Neuron (in vitro differentiated cells): Measurements from ENCODE around the gene PTPRA.
"Not testable (repeated sequence)": the region's sequence is repeated elsewhere in the genome, so short reads cannot be mapped to it uniquely, and the experiment has no call there.

Experiments
- H2AFZ ChIP-seq: one replicate; pipeline ENCODE4 v1.6.1; 2013; ENCODE audit warnings: low read depth, mild to moderate bottlenecking, inconsistent platforms, low read length, moderate library complexity
- H3K27me3 ChIP-seq: one replicate; pipeline ENCODE4 v1.6.1; 2013; ENCODE audit warnings: low read length; ENCODE audit not compliant: insufficient read depth
- H3K36me3 ChIP-seq: one replicate; pipeline ENCODE4 v1.6.1; 2013; ENCODE audit warnings: low read length; ENCODE audit not compliant: insufficient read depth
- H3K4me1 ChIP-seq: one replicate; pipeline ENCODE4 v1.6.1; 2013; ENCODE audit warnings: low read length; ENCODE audit not compliant: insufficient read depth
- H3K4me3 ChIP-seq: 2 replicates; pipeline ENCODE4 v1.5.1; 2013; ENCODE audit warnings: mild to moderate bottlenecking, low read length, moderate library complexity
- H3K9me3 ChIP-seq: one replicate; pipeline ENCODE4 v1.6.1; 2013; ENCODE audit warnings: low read length

PTPRA gene, protein sequence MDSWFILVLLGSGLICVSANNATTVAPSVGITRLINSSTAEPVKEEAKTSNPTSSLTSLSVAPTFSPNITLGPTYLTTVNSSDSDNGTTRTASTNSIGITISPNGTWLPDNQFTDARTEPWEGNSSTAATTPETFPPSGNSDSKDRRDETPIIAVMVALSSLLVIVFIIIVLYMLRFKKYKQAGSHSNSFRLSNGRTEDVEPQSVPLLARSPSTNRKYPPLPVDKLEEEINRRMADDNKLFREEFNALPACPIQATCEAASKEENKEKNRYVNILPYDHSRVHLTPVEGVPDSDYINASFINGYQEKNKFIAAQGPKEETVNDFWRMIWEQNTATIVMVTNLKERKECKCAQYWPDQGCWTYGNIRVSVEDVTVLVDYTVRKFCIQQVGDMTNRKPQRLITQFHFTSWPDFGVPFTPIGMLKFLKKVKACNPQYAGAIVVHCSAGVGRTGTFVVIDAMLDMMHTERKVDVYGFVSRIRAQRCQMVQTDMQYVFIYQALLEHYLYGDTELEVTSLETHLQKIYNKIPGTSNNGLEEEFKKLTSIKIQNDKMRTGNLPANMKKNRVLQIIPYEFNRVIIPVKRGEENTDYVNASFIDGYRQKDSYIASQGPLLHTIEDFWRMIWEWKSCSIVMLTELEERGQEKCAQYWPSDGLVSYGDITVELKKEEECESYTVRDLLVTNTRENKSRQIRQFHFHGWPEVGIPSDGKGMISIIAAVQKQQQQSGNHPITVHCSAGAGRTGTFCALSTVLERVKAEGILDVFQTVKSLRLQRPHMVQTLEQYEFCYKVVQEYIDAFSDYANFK

DNA sequence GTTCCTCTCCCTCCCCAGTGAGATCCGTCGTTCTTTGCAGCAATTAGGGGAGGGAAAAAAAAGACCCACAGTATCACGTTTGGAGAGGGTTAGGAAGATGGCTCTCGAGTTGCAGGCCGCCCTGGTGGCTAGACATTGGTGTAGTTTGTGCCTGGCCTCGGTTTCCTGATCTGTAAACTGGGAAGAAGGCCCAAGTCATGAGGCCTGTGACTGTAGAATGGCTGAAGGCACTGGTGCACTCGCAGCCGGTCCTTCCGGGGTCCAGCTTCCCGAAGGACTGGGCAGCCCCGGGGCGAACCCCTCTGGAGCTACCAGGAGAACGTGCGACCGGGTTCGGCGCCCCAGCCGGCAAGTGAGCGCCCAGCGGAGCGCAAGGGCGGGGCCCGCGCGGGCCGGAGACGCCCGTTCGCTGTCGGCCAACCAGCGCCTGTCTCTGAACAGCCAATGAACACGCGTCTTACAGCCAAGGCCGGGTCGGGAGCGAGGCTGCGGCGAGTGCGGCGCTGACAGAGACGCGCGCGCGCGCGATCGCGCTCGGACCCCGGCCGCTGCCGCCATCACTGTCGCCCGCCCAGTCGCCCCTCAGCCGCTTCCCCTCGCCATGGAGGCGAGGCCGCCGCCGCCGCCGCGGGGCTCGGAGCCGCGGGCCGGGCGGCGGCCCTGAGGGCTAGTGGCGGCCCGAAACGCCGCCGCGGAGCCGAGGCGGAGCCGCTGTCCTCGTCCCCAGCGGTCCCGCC, at the start of gene PTPRA:
Gene PTPRA (plus strand): TSS at position 472 of the 737 bp plus-strand sequence. CDS start 90,797 bp downstream, outside the sequence.
- H3K4me1 ChIP-seq: peaks cover 28% of the 10 kb centered on the region
- H3K4me3 ChIP-seq: peak within 1 kb of the TSS; percentile 82
- H3K36me3 ChIP-seq: no peaks in the 10 kb centered on the region
- no peaks in the 10 kb centered on the region for H3K27me3 ChIP-seq
- H3K9me3 ChIP-seq: no peaks in the 10 kb centered on the region
- H2AFZ ChIP-seq: peak within 1 kb of the TSS; percentile 54

DNA sequence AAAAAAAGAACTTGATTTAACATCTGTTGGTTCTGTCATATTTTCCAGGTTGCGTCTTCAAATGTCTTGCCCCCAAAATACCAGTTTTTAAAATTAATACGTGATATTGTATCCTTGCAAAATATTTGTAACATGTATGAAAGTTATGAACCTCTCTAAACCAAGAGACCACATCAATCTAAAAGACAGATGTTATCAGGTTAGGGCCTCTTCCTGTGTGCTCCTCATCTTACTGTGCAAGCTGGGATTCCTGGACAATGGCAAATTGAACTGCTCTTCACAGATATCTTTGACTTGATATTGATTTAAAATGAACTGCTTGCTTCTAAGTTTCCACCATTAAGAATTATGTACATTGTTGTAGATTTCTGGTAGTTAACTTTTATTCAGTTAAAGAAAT, 47.5 kb upstream of the PTPRA start:
- Histone ChIP-seq H3K9me3 (peaks cover 2% of the 10 kb centered on the region), H3K4me1 (no peaks in the 10 kb centered on the region), H3K27me3 (peaks cover 15% of the 10 kb centered on the region), H3K4me3 (no peak overlapping the region), H3K36me3 (no peaks in the 10 kb centered on the region), H2AFZ (no peak overlapping the region)

DNA sequence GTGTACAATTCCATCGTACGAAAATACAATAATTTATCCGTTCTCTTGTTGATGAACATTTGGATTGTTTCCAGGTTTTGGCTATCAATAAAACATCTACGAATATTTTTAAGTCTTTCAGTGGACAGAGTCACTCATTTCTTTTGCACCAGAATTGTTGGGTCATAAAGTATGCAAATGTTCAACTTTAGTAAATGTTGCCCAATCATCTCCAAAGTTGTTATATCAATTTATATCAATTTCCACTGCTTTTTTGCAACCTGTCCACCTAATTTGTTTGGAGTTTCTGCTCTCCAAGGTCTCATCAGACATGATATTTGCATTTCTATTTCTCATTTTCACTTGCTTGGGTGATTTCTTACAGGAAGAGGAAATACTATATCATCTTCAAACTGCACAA, 46.6 kb upstream of the PTPRA start:
- Histone ChIP-seq H3K4me3 (no peak overlapping the region), H2AFZ (no peak overlapping the region), H3K4me1 (no peaks in the 10 kb centered on the region), H3K36me3 (no peaks in the 10 kb centered on the region), H3K9me3 (no peaks in the 10 kb centered on the region), H3K27me3 (peaks cover 7% of the 10 kb centered on the region)

DNA sequence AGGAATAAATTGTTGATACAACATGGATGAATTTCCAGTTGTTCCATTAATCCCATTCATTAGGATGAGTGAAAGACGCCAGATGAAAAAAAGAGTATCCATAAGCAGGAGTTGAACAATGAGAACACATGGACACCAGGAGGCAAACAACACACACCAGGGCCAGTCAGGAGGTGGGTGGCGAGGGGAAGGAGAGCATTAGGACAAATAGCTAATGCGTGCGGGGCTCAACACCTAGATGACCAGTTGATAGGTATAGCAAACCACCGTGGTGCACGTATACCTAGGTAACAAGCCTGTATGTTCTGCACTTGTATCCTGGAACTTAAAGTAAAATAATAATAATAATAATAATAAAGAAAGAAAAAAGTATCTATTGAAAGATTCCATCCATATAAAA, 43.9 kb upstream of the PTPRA start:
- Histone ChIP-seq H2AFZ (no peak overlapping the region), H3K4me1 (no peaks in the 10 kb centered on the region), H3K9me3 (no peaks in the 10 kb centered on the region), H3K4me3 (no peak overlapping the region), H3K36me3 (no peaks in the 10 kb centered on the region), H3K27me3 (peaks cover 3% of the 10 kb centered on the region)

DNA sequence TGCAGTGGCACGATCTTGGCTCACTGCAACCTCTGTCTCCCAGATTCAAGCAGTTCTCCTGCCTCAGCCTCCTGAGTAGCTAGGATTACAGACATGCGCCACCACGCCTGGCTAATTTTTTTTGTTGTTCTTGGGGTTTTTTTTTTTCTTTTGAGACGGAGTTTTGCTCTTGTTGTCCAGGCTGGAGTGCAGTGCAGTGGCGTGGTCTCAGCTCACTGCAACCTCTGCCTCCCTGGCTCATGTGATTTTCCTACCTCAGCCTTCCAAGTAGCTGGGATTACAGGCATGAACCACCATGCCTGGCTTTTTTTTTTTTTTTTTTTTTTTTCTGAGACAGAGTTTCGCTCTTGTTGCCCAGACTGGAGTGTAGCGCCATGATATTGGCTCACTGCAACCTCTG, 42.1 kb upstream of the PTPRA start:
- not testable (repeated sequence) for H3K9me3 ChIP-seq, H2AFZ ChIP-seq, H3K4me1 ChIP-seq, H3K4me3 ChIP-seq, H3K27me3 ChIP-seq, H3K36me3 ChIP-seq

DNA sequence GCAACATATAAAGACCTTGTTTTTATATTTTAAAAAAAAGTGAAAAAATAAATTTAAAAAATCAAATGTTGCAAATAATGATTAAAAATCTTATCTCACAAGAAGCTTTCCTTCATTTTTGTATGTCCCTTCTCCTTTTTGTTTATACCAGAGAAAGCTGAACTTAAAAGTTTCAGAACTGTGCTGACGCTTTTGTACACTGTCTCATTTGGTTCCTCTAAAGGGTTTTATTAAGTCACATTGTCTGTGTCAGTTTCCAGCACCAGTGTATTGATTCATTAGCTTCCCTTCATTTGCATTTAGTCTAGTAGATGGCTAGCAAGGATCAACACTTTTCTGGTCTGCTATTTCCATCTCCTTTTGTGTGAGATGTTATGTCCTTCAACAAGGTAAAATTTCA, 39.5 kb upstream of the PTPRA start:
- Histone ChIP-seq H3K9me3 (no peaks in the 10 kb centered on the region), H3K4me1 (peaks cover 9% of the 10 kb centered on the region), H3K36me3 (peaks cover 5% of the 10 kb centered on the region), H3K27me3 (no peaks in the 10 kb centered on the region), H2AFZ (no peak overlapping the region), H3K4me3 (no peak overlapping the region)

DNA sequence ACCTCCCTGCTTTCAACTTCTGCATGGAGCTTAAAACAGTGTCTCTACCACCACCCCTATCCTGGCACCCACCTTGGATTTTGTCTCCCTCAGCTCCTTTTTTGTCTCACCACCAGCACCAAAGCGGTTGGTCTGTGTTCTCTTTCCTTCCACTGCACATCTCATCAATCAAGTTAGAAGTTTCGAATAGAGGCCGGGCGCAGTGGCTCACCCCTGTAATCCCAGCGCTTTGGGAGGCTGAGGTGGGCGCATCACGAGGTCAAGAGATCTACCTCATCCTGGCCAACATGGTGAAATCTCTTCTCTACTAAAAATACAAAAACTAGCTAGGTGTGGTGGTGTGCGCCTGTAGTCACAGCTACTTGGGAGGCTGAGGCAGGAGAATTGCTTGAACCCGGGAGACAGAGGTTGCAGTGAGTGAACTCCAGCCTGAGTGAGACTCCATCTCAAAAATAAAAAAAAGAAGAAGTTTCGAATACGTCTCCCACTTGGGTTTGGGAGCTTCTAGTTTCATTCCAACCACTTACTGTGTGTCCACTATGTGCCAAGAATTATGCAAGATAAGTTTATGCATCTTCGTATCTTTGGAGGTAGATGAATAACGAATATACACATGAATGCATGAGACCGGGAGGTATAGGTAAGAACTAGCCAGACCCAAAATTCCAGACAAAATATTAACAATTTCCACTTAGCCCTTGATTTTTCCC, 38.7 kb upstream of the PTPRA start:
- Histone ChIP-seq H3K36me3 (peaks cover 5% of the 10 kb centered on the region), H3K27me3 (no peaks in the 10 kb centered on the region), H2AFZ (no peak overlapping the region), H3K9me3 (no peaks in the 10 kb centered on the region), H3K4me3 (no peak overlapping the region), H3K4me1 (peaks cover 9% of the 10 kb centered on the region)

DNA sequence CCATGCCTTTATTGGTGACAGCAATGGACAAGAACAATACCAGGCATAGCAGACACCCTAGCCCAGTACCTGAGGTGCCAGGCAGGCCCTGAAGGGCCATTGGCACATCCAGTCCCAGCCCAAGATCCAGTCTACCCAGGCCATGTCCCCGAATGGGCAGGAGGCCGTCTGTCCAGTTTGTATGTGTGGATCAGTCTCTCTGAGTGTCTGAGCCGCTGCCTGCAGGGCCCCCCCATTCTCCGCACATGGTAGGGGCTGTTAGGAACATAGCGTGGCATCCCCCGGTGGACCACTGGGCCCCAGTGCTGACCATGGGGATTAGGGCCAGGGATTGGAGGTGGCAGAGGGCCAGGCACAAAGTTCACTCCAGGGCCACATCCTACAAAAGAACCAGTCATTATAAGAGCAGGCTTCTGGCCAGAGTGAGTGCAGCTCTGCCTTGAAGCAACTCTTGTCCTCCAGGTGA, 37.9 kb upstream of the PTPRA start:
- Histone ChIP-seq H3K9me3 (no peaks in the 10 kb centered on the region), H3K4me1 (peaks cover 15% of the 10 kb centered on the region), H2AFZ (no peak overlapping the region), H3K27me3 (no peaks in the 10 kb centered on the region), H3K36me3 (peaks cover 5% of the 10 kb centered on the region), H3K4me3 (no peak overlapping the region)

DNA sequence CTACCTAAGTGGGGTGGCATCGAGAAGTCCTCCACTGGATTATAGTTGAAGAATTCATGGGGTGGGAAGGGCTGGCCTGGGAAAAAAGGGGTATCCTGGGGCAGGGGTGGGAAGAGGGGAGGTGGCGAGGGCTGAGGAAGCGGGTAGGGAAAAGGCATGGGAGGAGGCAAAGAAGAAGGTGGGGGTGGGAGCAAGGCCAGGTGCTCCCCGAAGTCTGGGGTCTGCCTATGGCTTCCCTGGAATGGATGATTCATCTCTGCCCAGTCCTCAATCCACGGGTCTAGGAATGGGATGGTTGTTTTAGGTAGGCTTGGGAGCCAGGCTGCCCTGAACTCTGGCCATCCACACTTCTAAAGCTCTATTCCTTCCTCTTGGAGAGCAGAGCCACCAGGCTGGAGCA, 37.2 kb upstream of the PTPRA start:
- H3K4me3 ChIP-seq: no peak overlapping the region

DNA sequence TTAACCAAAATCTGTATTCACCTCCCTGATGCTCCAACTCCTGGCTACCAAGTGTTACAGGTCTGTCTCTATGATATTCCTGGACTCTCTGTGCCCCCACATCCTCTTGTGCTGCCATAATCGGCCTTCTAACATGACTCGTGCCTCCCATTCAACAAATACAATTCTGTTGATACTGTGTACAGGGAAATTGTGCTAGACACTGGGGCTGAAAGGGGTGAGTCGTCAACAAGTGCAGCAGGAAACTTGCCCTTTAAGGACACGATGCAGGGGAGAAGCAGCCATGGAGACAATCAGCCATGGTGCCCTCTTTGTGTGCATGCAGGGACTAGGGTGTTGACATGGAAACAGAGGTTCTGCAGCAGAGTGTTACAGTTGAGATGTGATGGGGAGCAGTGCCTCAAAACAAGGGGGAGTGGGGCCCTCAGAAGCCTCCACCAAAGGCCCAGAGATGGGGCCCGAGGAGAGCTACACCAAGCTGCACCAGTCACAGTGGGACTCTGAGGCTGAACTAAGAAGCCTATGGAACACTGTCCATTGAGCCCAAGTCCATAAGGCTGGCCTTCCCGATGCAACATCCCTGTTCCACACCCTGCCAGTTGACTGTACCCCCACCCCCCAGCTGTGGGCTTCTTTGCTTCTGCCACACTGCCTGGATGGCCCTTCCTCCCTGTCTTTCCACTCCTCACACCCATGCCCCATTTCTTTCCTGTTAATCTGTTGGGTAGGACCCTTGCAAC, 35.9 kb upstream of the PTPRA start:
- Histone ChIP-seq H3K9me3 (no peaks in the 10 kb centered on the region), H3K4me1 (peaks cover 20% of the 10 kb centered on the region), H3K27me3 (no peaks in the 10 kb centered on the region), H3K4me3 (no peak overlapping the region), H2AFZ (no peak overlapping the region), H3K36me3 (peaks cover 5% of the 10 kb centered on the region)

More for the DNA sequence above, 37.2 kb upstream of the PTPRA start:
- H3K4me1 ChIP-seq: peaks cover 15% of the 10 kb centered on the region
- H2AFZ ChIP-seq: no peak overlapping the region
- H3K27me3 ChIP-seq: no peaks in the 10 kb centered on the region
- no peaks in the 10 kb centered on the region for H3K9me3 ChIP-seq
- peaks cover 5% of the 10 kb centered on the region for H3K36me3 ChIP-seq

DNA sequence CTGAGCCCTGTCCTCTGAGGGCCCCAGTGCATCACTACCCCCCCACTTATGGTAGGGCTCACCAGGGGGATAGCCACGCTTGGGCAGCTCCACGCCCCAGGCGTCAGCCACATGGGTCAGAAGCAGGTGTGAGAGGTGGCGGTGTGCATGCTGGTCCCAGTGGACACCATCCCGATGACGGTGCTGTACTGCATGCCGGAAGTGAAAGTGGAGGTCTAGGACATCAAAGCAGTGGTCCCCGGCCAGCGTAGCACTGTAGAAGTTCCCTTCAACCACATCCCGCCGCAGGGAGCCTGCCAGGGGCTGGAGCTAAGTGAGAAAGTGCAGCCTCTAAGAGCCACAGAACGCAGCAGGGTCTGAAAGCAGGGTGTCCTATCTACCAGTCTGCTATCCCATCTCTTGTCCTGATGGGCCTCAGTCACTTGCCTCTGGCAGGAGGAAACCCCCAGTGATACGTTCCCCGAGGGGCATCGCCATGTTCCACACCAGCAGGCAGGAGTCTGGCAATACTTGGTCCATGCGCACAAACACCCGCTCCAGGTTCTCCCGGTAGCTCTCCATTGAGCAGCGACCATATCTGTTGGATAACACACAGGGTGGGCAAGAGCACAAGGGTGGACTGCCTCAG, 35.0 kb upstream of the PTPRA start:
- Histone ChIP-seq H3K4me1 (peaks cover 20% of the 10 kb centered on the region), H3K4me3 (no peak overlapping the region), H3K27me3 (no peaks in the 10 kb centered on the region), H3K36me3 (peaks cover 5% of the 10 kb centered on the region), H3K9me3 (no peaks in the 10 kb centered on the region), H2AFZ (no peak overlapping the region)
